SK-N-MC (cell line): ENCODE data around the gene BRI3.

Experiments used
- EZH2 ChIP-seq: fragments of 200-600 bp; sonication (generic); IDR thresholded peaks from one replicate; pipeline ENCODE4 v1.6.1; 2017; ENCODE audit warnings: antibody characterized with exemption
- FOXP2 ChIP-seq: optimal IDR thresholded peaks from 2 replicates; pipeline ENCODE3; 2011; ENCODE audit warnings: mild to moderate bottlenecking, moderate library complexity; ENCODE audit not compliant: insufficient read depth; ENCODE audit errors: extremely low read length, control extremely low read depth
- POLR2AphosphoS5 ChIP-seq: IDR thresholded peaks from 2 replicates; pipeline ENCODE4 v1.6.1; 2012; ENCODE audit warnings: mild to moderate bottlenecking, low read depth, low read length, borderline replicate concordance

- no peak for TF ChIP-seq EZH2
- TF ChIP-seq POLR2AphosphoS5: no peak
- no peak for TF ChIP-seq FOXP2
Observed at GRCh38 chr7:98335411-98335977, 54.0 kb downstream of the BRI3 start.
